ENCODE measurements around the gene LIN54. TPM values are rescaled to one million over a fixed set of nuclear protein-coding genes. Genes with fewer than 3 reads are reported as not detected.
A peak's percentile ranks its signal among the peaks of the same experiment; 100 is the strongest.
"Not testable (repeated sequence)": the region's sequence is repeated elsewhere in the genome, so short reads cannot be mapped to it uniquely, and the experiment has no call there.

LIN54 gene
- total and polyA plus RNA-seq, 4 donors: 12.8 to 25.7 (median 17.6) TPM

- Histone ChIP-seq H3K4me3 (ENCODE audit: low read depth, low read length) (no peak overlapping the region), H3K4me1 (ENCODE audit: control insufficient read depth, insufficient read depth, low read length) (no peaks in the 10 kb centered on the region), H3K9me3 (ENCODE audit: control insufficient read depth, insufficient read depth, low read length) (no peaks in the 10 kb centered on the region), H3K27ac (ENCODE audit: low read depth, low read length) (no peak overlapping the region), H3K36me3 (ENCODE audit: control insufficient read depth, insufficient read depth, low read length) (no peaks in the 10 kb centered on the region), H3K27me3 (ENCODE audit: control insufficient read depth, insufficient read depth, low read length) (no peaks in the 10 kb centered on the region)
- WGBS (ENCODE audit: insufficient coverage): no CpG with 5 or more reads among the region's 2 CpGs
- DNase-seq (ENCODE audit: low read depth in 4 of 6, low spot score in 6 of 6): no peak
These were observed 91.2 kb downstream of the LIN54 start for GRCh38 chr4:82919386-82919785.

DNA sequence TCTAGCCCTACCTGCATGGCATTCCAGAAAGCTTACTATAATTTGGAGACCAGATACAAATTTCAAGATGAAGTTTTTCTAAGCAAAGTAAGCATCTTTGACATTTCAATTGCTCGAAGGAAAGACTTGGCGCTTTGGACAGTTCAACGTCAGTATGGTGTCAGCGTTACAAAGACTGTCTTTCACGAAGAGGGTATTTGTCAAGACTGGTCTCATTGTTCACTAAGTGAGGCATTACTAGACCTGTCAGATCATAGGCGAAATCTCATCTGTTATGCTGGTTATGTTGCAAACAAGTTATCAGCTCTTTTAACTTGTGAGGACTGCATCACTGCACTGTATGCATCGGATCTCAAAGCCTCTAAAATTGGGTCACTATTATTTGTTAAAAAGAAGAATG, 92.5 kb downstream of the LIN54 start:
- no peak overlapping the region for H3K27ac ChIP-seq (ENCODE audit: low read depth, low read length)
- H3K4me3 ChIP-seq (ENCODE audit: low read depth, low read length): no peak overlapping the region
- H3K9me3 ChIP-seq (ENCODE audit: control insufficient read depth, insufficient read depth, low read length): no peaks in the 10 kb centered on the region
- H3K4me1 ChIP-seq (ENCODE audit: control insufficient read depth, insufficient read depth, low read length): no peaks in the 10 kb centered on the region
- no peaks in the 10 kb centered on the region for H3K27me3 ChIP-seq (ENCODE audit: control insufficient read depth, insufficient read depth, low read length)
- WGBS (ENCODE audit: insufficient coverage): 65% methylated on average over 7 of the region's 7 CpGs
- H3K36me3 ChIP-seq (ENCODE audit: control insufficient read depth, insufficient read depth, low read length): no peaks in the 10 kb centered on the region
- peak in 1 of 6 donors; percentile 3 for DNase-seq (ENCODE audit: low read depth in 4 of 6, low spot score in 6 of 6)

GRCh38 chr4:82913968-82914367, 96.7 kb downstream of the LIN54 start:
- no CpG with 5 or more reads among the region's 2 CpGs for WGBS (ENCODE audit: insufficient coverage)

DNA sequence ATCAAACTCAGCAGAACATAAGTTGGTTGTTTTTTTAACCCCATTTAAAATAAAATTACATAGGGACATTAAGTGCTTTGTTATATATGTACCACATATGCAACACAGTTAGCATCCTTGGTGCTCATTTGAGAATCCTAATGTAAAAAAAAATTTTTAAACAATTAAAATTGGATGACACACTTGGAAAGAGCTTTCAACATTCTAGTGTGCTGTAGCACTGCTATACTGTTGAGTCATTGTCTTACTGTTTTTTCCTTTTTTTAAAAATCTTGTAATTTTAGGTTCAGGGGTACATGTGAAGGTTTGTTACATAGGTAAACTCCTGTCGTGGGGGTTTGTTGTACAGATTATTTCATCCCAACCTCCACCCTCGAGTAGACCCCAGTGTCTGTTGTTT, 97.3 kb downstream of the LIN54 start:
- no peak overlapping the region for H3K4me3 ChIP-seq (ENCODE audit: low read depth, low read length)
- no peaks in the 10 kb centered on the region for H3K9me3 ChIP-seq (ENCODE audit: control insufficient read depth, insufficient read depth, low read length)
- DNase-seq (ENCODE audit: low read depth in 4 of 6, low spot score in 6 of 6): no peak
- H3K4me1 ChIP-seq (ENCODE audit: control insufficient read depth, insufficient read depth, low read length): no peaks in the 10 kb centered on the region
- WGBS (ENCODE audit: insufficient coverage): no CpG with 5 or more reads among the region's 2 CpGs
- H3K27me3 ChIP-seq (ENCODE audit: control insufficient read depth, insufficient read depth, low read length): no peaks in the 10 kb centered on the region
- no peak overlapping the region for H3K27ac ChIP-seq (ENCODE audit: low read depth, low read length)
- peaks cover 7% of the 10 kb centered on the region for H3K36me3 ChIP-seq (ENCODE audit: control insufficient read depth, insufficient read depth, low read length)

More at GRCh38 chr4:82913968-82914367, 96.7 kb downstream of the LIN54 start:
- not testable (repeated sequence) for H3K36me3 ChIP-seq (ENCODE audit: control insufficient read depth, insufficient read depth, low read length); H3K4me3 ChIP-seq (ENCODE audit: low read depth, low read length); H3K4me1 ChIP-seq (ENCODE audit: control insufficient read depth, insufficient read depth, low read length); DNase-seq (ENCODE audit: low read depth in 4 of 6, low spot score in 6 of 6); H3K9me3 ChIP-seq (ENCODE audit: control insufficient read depth, insufficient read depth, low read length); H3K27ac ChIP-seq (ENCODE audit: low read depth, low read length); H3K27me3 ChIP-seq (ENCODE audit: control insufficient read depth, insufficient read depth, low read length)

- Histone ChIP-seq H3K27me3 (ENCODE audit: control insufficient read depth, insufficient read depth, low read length) (no peaks in the 10 kb centered on the region), H3K9me3 (ENCODE audit: control insufficient read depth, insufficient read depth, low read length) (no peaks in the 10 kb centered on the region), H3K36me3 (ENCODE audit: control insufficient read depth, insufficient read depth, low read length) (peaks cover 7% of the 10 kb centered on the region), H3K4me3 (ENCODE audit: low read depth, low read length) (no peak overlapping the region), H3K27ac (ENCODE audit: low read depth, low read length) (no peak overlapping the region), H3K4me1 (ENCODE audit: control insufficient read depth, insufficient read depth, low read length) (no peaks in the 10 kb centered on the region)
- WGBS (ENCODE audit: insufficient coverage): no CpG with 5 or more reads among the region's 1 CpG
- no peak for DNase-seq (ENCODE audit: low read depth in 4 of 6, low spot score in 6 of 6)
These were observed 101.3 kb downstream of the LIN54 start for GRCh38 chr4:82909326-82909725.

DNA sequence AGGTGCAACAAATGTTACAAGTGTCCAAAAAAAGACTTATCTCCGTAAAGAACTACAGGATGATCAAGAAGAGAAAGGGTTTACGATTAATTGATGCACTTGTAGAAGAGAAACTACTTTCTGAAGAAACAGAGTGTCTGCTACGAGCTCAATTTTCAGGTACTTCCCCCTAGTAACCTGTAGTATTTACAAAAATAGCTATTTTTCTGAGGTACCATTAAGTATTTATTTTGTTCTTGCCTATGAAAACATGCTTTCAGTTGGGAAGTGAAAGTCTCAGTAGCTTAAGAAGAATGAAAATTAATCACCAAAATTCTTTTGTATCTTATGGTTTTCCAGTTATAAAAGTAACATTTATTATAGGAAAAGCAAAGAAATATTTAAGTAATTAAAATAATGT, 104.2 kb downstream of the LIN54 start:
- WGBS (ENCODE audit: insufficient coverage): 90% methylated on average over 2 of the region's 3 CpGs
- H3K4me3 ChIP-seq (ENCODE audit: low read depth, low read length): no peak overlapping the region
- no peaks in the 10 kb centered on the region for H3K27me3 ChIP-seq (ENCODE audit: control insufficient read depth, insufficient read depth, low read length)
- no peaks in the 10 kb centered on the region for H3K9me3 ChIP-seq (ENCODE audit: control insufficient read depth, insufficient read depth, low read length)
- H3K36me3 ChIP-seq (ENCODE audit: control insufficient read depth, insufficient read depth, low read length): peaks cover 7% of the 10 kb centered on the region
- peaks cover 4% of the 10 kb centered on the region for H3K4me1 ChIP-seq (ENCODE audit: control insufficient read depth, insufficient read depth, low read length)
- DNase-seq (ENCODE audit: low read depth in 4 of 6, low spot score in 6 of 6): no peak
- H3K27ac ChIP-seq (ENCODE audit: low read depth, low read length): no peak overlapping the region

GRCh38 chr4:82905205-82905604, 105.4 kb downstream of the LIN54 start:
- peaks cover 7% of the 10 kb centered on the region for H3K36me3 ChIP-seq (ENCODE audit: control insufficient read depth, insufficient read depth, low read length)
- peaks cover 4% of the 10 kb centered on the region for H3K4me1 ChIP-seq (ENCODE audit: control insufficient read depth, insufficient read depth, low read length)
- no peak overlapping the region for H3K27ac ChIP-seq (ENCODE audit: low read depth, low read length)
- H3K27me3 ChIP-seq (ENCODE audit: control insufficient read depth, insufficient read depth, low read length): no peaks in the 10 kb centered on the region
- DNase-seq (ENCODE audit: low read depth in 4 of 6, low spot score in 6 of 6): no peak
- no peaks in the 10 kb centered on the region for H3K9me3 ChIP-seq (ENCODE audit: control insufficient read depth, insufficient read depth, low read length)
- no peak overlapping the region for H3K4me3 ChIP-seq (ENCODE audit: low read depth, low read length)
- no CpG with 5 or more reads among the region's 2 CpGs for WGBS (ENCODE audit: insufficient coverage)

DNA sequence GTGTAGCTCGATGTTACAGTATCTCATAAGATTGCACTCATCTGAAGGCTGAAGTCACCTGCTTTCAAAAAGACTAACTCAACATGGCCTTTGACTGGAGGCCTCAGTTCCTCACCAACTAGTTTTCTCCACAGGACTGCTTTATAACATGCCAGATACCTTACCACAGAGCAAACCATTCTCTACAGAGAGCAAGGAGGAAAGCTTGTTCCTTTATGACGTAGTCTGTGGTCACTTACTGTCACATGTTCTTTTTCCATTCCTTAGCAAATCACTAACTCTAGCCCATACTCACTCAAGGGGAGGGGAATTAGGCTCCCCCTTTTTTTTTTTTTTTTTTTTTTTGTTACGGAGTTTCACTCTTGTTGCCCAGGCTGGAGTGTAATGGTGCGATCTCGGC, 106.9 kb downstream of the LIN54 start:
- no peak for DNase-seq (ENCODE audit: low read depth in 4 of 6, low spot score in 6 of 6)
- Histone ChIP-seq H3K27ac (ENCODE audit: low read depth, low read length) (no peak overlapping the region), H3K9me3 (ENCODE audit: control insufficient read depth, insufficient read depth, low read length) (no peaks in the 10 kb centered on the region), H3K4me3 (ENCODE audit: low read depth, low read length) (no peak overlapping the region), H3K4me1 (ENCODE audit: control insufficient read depth, insufficient read depth, low read length) (peaks cover 4% of the 10 kb centered on the region), H3K36me3 (ENCODE audit: control insufficient read depth, insufficient read depth, low read length) (peaks cover 4% of the 10 kb centered on the region), H3K27me3 (ENCODE audit: control insufficient read depth, insufficient read depth, low read length) (no peaks in the 10 kb centered on the region)
- WGBS (ENCODE audit: insufficient coverage): 100% methylated on average over 1 of the region's 5 CpGs

GRCh38 chr4:82901183-82901718, 109.4 kb downstream of the LIN54 start:
- peak overlapping the region; percentile 98 for H3K4me3 ChIP-seq (ENCODE audit: low read depth, low read length)
- H3K9me3 ChIP-seq (ENCODE audit: control insufficient read depth, insufficient read depth, low read length): no peaks in the 10 kb centered on the region
- H3K27me3 ChIP-seq (ENCODE audit: control insufficient read depth, insufficient read depth, low read length): no peaks in the 10 kb centered on the region
- no peaks in the 10 kb centered on the region for H3K36me3 ChIP-seq (ENCODE audit: control insufficient read depth, insufficient read depth, low read length)
- DNase-seq (ENCODE audit: low read depth in 4 of 6, low spot score in 6 of 6): no peak
- peak overlapping the region; percentile 98 for H3K27ac ChIP-seq (ENCODE audit: low read depth, low read length)
- WGBS (ENCODE audit: insufficient coverage): 0% methylated on average over 8 of the region's 8 CpGs
- peaks cover 4% of the 10 kb centered on the region for H3K4me1 ChIP-seq (ENCODE audit: control insufficient read depth, insufficient read depth, low read length)

DNA sequence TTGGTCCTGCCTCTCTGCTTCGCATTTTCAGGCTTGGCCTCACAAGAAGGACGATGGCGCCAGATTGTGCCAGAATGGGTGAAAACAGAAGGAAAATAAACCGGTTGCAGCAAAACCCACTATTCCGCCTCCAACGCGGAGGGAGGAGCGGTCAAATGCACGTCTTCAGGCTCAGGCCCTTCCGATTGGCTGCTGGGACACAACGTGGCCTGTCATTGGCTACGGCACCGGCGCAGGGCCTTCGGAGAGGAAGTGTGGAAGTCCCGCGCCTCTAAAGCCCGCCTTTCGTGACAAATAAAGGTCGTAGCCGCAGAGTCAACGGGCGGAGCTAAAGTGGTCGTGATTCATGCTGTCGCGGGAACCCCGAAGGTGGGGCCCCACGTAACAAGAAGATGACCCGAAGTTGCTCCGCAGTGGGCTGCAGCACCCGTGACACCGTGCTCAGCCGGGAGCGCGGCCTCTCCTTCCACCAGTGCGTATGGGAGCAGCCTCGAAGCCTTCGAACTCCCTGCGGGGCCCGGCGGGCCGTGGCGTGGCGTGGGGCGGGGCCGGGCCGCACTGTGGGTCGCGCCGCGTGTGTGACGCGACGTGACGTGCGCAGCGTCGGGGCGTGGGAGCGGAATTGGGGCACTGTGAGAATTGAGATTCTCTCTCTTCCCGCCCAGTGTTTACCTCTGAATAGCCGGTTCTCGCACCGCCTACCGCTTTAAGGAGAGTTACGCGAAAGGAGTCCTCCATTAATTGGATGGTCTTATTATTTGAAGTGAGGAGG, 110.0 kb downstream of the LIN54 start, which contains the start of gene THAP9:
THAP9 (plus strand) TSS at position 325 of the 772 bp plus-strand sequence; CDS start at position 393, 68 bp downstream.
- peak within 1 kb of the TSS; percentile 98 for H3K27ac ChIP-seq (ENCODE audit: low read depth, low read length)
- no peaks in the 10 kb centered on the region for H3K36me3 ChIP-seq (ENCODE audit: control insufficient read depth, insufficient read depth, low read length)
- no peaks in the 10 kb centered on the region for H3K27me3 ChIP-seq (ENCODE audit: control insufficient read depth, insufficient read depth, low read length)
- under 1% methylated on average over 66 of the region's 67 CpGs for WGBS (ENCODE audit: insufficient coverage)
- DNase-seq (ENCODE audit: low read depth in 4 of 6, low spot score in 6 of 6): peak; percentile 97 to 100 (median 98)
- H3K9me3 ChIP-seq (ENCODE audit: control insufficient read depth, insufficient read depth, low read length): no peaks in the 10 kb centered on the region
- H3K4me1 ChIP-seq (ENCODE audit: control insufficient read depth, insufficient read depth, low read length): peaks cover 4% of the 10 kb centered on the region
- H3K4me3 ChIP-seq (ENCODE audit: low read depth, low read length): peak within 1 kb of the TSS; percentile 98

Measured in spinal cord (tissue), 10 donors.